HepG2 (cell line): ENCODE measurements around the gene XXYLT1. TPM values are rescaled to one million over a fixed set of nuclear protein-coding genes. Genes with fewer than 3 reads are reported as not detected.

Source experiments
- ATAC-seq: fragments of 200-7000 bp; cut with Tn5 transposase; 3 replicates; pipeline ENCODE4 v1.9.1; 2020; ENCODE audit warnings: mild to moderate bottlenecking, moderate library complexity
- BruUV-seq: library from RNA; stranded (reverse); fragments of 400-500 nt; replicated peaks from 2 replicates; lab custom pipeline; 2021; lab: Mats Ljungman, UMichigan
- CTCF ChIA-PET: fragments of 300-600 bp; formaldehyde crosslinking; extraction: SDS; loops from one replicate; lab custom pipeline; 2021; ENCODE audit warnings: low total read pairs, inconsistent platforms, low intra/inter-chr PET ratio; lab: Yijun Ruan, JAX
- POLR2A ChIA-PET: fragments of 350-600 bp; sonication (Branson Sonifier 250); formaldehyde crosslinking; loops from one replicate; lab custom pipeline; 2020; ENCODE audit warnings: antibody characterized with exemption, inconsistent platforms; lab: Yijun Ruan, JAX
- DNase-seq: peaks from one replicate; pipeline ENCODE4 v3.0.0-alpha.2; 2015; ENCODE audit warnings: low spot score
- FAIRE-seq: peaks from 3 replicates; lab custom pipeline; 2011; peaks lifted over from hg19 to GRCh38; lab: Jason Lieb, UNC
- H2AFZ ChIP-seq: one replicate; pipeline ENCODE4 v1.6.1; 2011; ENCODE audit warnings: low read length, inconsistent platforms
- H3K27ac ChIP-seq: fragments of 300-600 bp; 3 replicates; pipeline ENCODE4 v1.8.0; 2011; ENCODE audit warnings: mixed run types, mild to moderate bottlenecking, mixed read lengths, low read length, inconsistent platforms; ENCODE audit not compliant: insufficient read depth; ENCODE audit errors: extremely low read length
- H3K27me3 ChIP-seq, 2 experiments: fragments of 200-600 bp in 1 of 2; 2 replicates in 1 of 2; 3 replicates in 1 of 2; pipeline versions ENCODE4 v1.6.0 to v1.8.0; 2011; ENCODE audit warnings: low read length in 2 of 2, mild to moderate bottlenecking in 2 of 2, moderate library complexity in 2 of 2, inconsistent platforms in 1 of 2; ENCODE audit not compliant: insufficient read depth in 2 of 2, control insufficient read depth in 1 of 2
- H3K36me3 ChIP-seq, 2 experiments: fragments of 200-600 bp in 1 of 2; replicated peaks in 1 of 2; 2 replicates in 1 of 2; 3 replicates in 1 of 2; pipeline versions ENCODE4 v1.5.1 to v1.8.0; 2011; ENCODE audit warnings: low read length in 2 of 2, inconsistent platforms in 1 of 2; ENCODE audit not compliant: insufficient read depth in 2 of 2, control insufficient read depth in 1 of 2
- H3K4me1 ChIP-seq: 2 replicates; pipeline ENCODE4 v1.5.1; 2012; ENCODE audit warnings: low read length, inconsistent platforms; ENCODE audit not compliant: insufficient read depth
- H3K4me2 ChIP-seq: 2 replicates; pipeline ENCODE4 v1.6.0; 2011; ENCODE audit warnings: low read depth, low read length, inconsistent platforms
- H3K4me3 ChIP-seq, 3 experiments: fragments of 200-600 bp in 1 of 3; sonication (generic), shearing (Covaris generic) in 1 of 3; replicated peaks in 1 of 3; 2 replicates each; pipeline ENCODE4 v1.5.1; 2011 to 2016; ENCODE audit warnings: low read length in 3 of 3, inconsistent platforms in 2 of 3, low read depth in 2 of 3, mild to moderate bottlenecking in 2 of 3, control low read depth in 1 of 3, mixed read lengths in 1 of 3; ENCODE audit not compliant: insufficient read depth in 1 of 3
- H3K79me2 ChIP-seq: one replicate; pipeline ENCODE4 v1.6.1; 2011; ENCODE audit warnings: low read length, inconsistent platforms; ENCODE audit not compliant: insufficient read depth
- H3K9ac ChIP-seq: 2 replicates; pipeline ENCODE4 v1.6.0; 2011; ENCODE audit warnings: mild to moderate bottlenecking, low read depth, low read length, inconsistent platforms; ENCODE audit not compliant: insufficient read depth
- H3K9me3 ChIP-seq: 2 replicates; pipeline ENCODE4 v1.5.1; 2012; ENCODE audit warnings: mild to moderate bottlenecking, low read length
- H4K20me1 ChIP-seq: 2 replicates; pipeline ENCODE4 v1.6.0; 2011; ENCODE audit warnings: inconsistent platforms, mild to moderate bottlenecking, low read length, moderate library complexity; ENCODE audit not compliant: insufficient read depth
- DMTF1 ChIP-seq: sonication (generic); formaldehyde crosslinking; IDR thresholded peaks from 2 replicates; pipeline ENCODE4 v1.4.0; 2020; ENCODE audit warnings: mild to moderate bottlenecking, missing genetic modification reagents
- FOXP1 ChIP-seq, 2 experiments: fragments of 450-650 bp in 1 of 2; IDR thresholded peaks; 2 replicates each; pipeline ENCODE4 v1.6.1; 2017 to 2018; ENCODE audit warnings: antibody characterized with exemption in 1 of 2
- KDM5B ChIP-seq: sonication (generic); formaldehyde crosslinking; IDR thresholded peaks from 2 replicates; pipeline ENCODE4 v1.4.0; 2020; ENCODE audit warnings: missing genetic modification reagents, mild to moderate bottlenecking, borderline replicate concordance
- NFE2L2 ChIP-seq: fragments of 150-350 bp; IDR thresholded peaks from 2 replicates; pipeline ENCODE4 v1.6.1; 2014; ENCODE audit warnings: low read length
- ONECUT2 ChIP-seq: sonication (generic); formaldehyde crosslinking; IDR thresholded peaks from 2 replicates; pipeline ENCODE4 v1.4.0; 2020; ENCODE audit warnings: missing genetic modification reagents
- PBX3 ChIP-seq: sonication (generic); formaldehyde crosslinking; IDR thresholded peaks from 2 replicates; pipeline ENCODE4 v1.8.1; 2023; ENCODE audit warnings: missing genetic modification reagents, inconsistent platforms, borderline replicate concordance
- ZBTB46 ChIP-seq: sonication (generic); formaldehyde crosslinking; IDR thresholded peaks from 2 replicates; pipeline ENCODE4 v1.4.0; 2020; ENCODE audit warnings: mild to moderate bottlenecking, missing genetic modification reagents, borderline replicate concordance
- ZNF18 ChIP-seq: sonication (generic); formaldehyde crosslinking; IDR thresholded peaks from 2 replicates; pipeline ENCODE4 v1.8.0; 2022; ENCODE audit warnings: mild to moderate bottlenecking, missing genetic modification reagents; ENCODE audit not compliant: insufficient replicate concordance
- ZNF20 ChIP-seq: sonication (generic); formaldehyde crosslinking; IDR thresholded peaks from 2 replicates; pipeline ENCODE4 v1.4.0; 2020; ENCODE audit warnings: mild to moderate bottlenecking, moderate library complexity, missing genetic modification reagents
- ZNF207 ChIP-seq: fragments of 450-650 bp; IDR thresholded peaks from 2 replicates; pipeline ENCODE4 v1.6.1; 2016; ENCODE audit warnings: antibody characterized with exemption, borderline replicate concordance
- ZNF343 ChIP-seq: sonication (generic); formaldehyde crosslinking; IDR thresholded peaks from 2 replicates; pipeline ENCODE4 v1.4.0; 2020; ENCODE audit warnings: mild to moderate bottlenecking, missing genetic modification reagents
- ZNF619 ChIP-seq: sonication (generic); formaldehyde crosslinking; IDR thresholded peaks from 2 replicates; pipeline ENCODE4 v1.4.0; 2020; ENCODE audit warnings: mild to moderate bottlenecking, missing genetic modification reagents
- WGBS: methylation state at CpG from one replicate; pipeline ENCODE4 v1.1.6; 2017; ENCODE audit warnings: low lambda C conversion rate; 5-methylcytosine and 5-hydroxymethylcytosine counted together
- in situ Hi-C: cut with HindIII; loops from 2 replicates; pipeline ENCODE4 v1.10.0; 2017; ENCODE audit warnings: low pct_unique_long_range_greater_than_20kb; ENCODE audit not compliant: extremely low pct_ligation_motif_present
- intact Hi-C: fragments of 100-400 bp; cut with micrococcal nuclease; formaldehyde crosslinking; loops from one replicate; pipeline ENCODE4 v1.10.0; 2022; ENCODE audit not compliant: unreplicated experiment
- polyA plus RNA-seq, 8 experiments: library from polyadenylated mRNA; depleted of rRNA in 3 of 8; stranded (reverse) in 7 of 8; unstranded in 1 of 8; fragments of >200 nt; fragmentation: Illumina TruSeq in 4 of 8; extraction: Trizol in 4 of 8; gene quantifications; 2 replicates each; pipeline versions ENCODE4 v1.2.1 to v1.2.3, GENCODE V29; 2011 to 2016; ENCODE audit warnings: low read depth in 4 of 8, missing spikeins in 1 of 8, mixed read lengths in 1 of 8; ENCODE audit not compliant: insufficient read depth in 1 of 8
- total RNA-seq, 5 experiments: library from RNA; depleted of rRNA; stranded (reverse); fragments of >200 nt; fragmentation: Illumina TruSeq; extraction: Trizol; gene quantifications; 2 replicates each; pipeline ENCODE4 v1.2.3, GENCODE V29; 2016; ENCODE audit warnings: low read depth in 1 of 5

Gene XXYLT1
- total and polyA plus RNA-seq, 2 of the 13 experiments (the other 11 are each of a cell fraction or from before 2014, with no cell fraction given) = 17.7 to 19.0 TPM

GRCh38 chr3:195083659-195084058 lies 187.3 kb downstream of the XXYLT1 start:
- intact Hi-C loops = no loop called here
- ChIA-PET CTCF (no interaction called here), POLR2A (no interaction called here)
- in situ Hi-C loops = no loop called here
- FAIRE-seq (no peak), ATAC-seq (no peak), DNase-seq (no peak)
- no peaks in the 10 kb centered on the region; a peak in 1 of 5 replicates for H3K36me3 ChIP-seq
- H3K4me3 ChIP-seq = no peak overlapping the region
- H4K20me1 ChIP-seq = no peaks in the 10 kb centered on the region
- H3K27me3 ChIP-seq = no peaks in the 10 kb centered on the region
- H2AFZ ChIP-seq = no peak overlapping the region
- H3K79me2 ChIP-seq = no peaks in the 10 kb centered on the region
- TF ChIP-seq ZNF619 (CRISPR knock-in tag) (no peak), ZNF207 (no peak), NFE2L2 (no peak), ZNF20 (CRISPR knock-in tag) (no peak)
- BruUV-seq = no TSS peak
- peaks cover 7% of the 10 kb centered on the region; the same call in 1 of the 2 replicates for H3K4me1 ChIP-seq
- H3K9ac ChIP-seq = no peak overlapping the region
- 97% methylated on average over 14 of the region's 15 CpGs for WGBS
- no peak overlapping the region for H3K4me2 ChIP-seq
- no peak overlapping the region for H3K27ac ChIP-seq
- no peaks in the 10 kb centered on the region for H3K9me3 ChIP-seq

GRCh38 chr3:195082811-195083210 lies 188.1 kb downstream of the XXYLT1 start:
- H4K20me1 ChIP-seq = no peaks in the 10 kb centered on the region
- ATAC-seq (no peak), FAIRE-seq (no peak), DNase-seq (no peak)
- intact Hi-C loops (no loop called here), in situ Hi-C loops (no loop called here)
- H3K27me3 ChIP-seq = no peaks in the 10 kb centered on the region
- no peak overlapping the region for H3K27ac ChIP-seq
- no peak overlapping the region for H2AFZ ChIP-seq
- H3K79me2 ChIP-seq = no peaks in the 10 kb centered on the region
- H3K9me3 ChIP-seq = no peaks in the 10 kb centered on the region
- CTCF ChIA-PET = no interaction called here
- no peaks in the 10 kb centered on the region; a peak in 1 of 5 replicates for H3K36me3 ChIP-seq
- 98% methylated on average over 10 of the region's 10 CpGs for WGBS
- POLR2A ChIA-PET = no interaction called here
- BruUV-seq = no TSS peak
- H3K4me3 ChIP-seq = no peak overlapping the region
- H3K9ac ChIP-seq = no peak overlapping the region
- no peak overlapping the region for H3K4me2 ChIP-seq
- H3K4me1 ChIP-seq = peaks cover 7% of the 10 kb centered on the region; the same call in 1 of the 2 replicates
- TF ChIP-seq ONECUT2 (CRISPR knock-in tag) (no peak), ZNF343 (no peak), ZNF18 (CRISPR knock-in tag) (no peak), FOXP1 (IDR thresholded peaks at IDR 0.05) (no peak), FOXP1 (CRISPR knock-in tag; IDR thresholded peaks at IDR 0.05) (no peak), KDM5B (CRISPR knock-in tag) (no peak), DMTF1 (no peak), PBX3 (CRISPR knock-in tag) (no peak), ZBTB46 (no peak)
